ENCODE data around the gene RELL2. TPM values are rescaled to one million over a fixed set of nuclear protein-coding genes. Genes with fewer than 3 reads are reported as not detected.

The RELL2 gene
- polyA plus RNA-seq, 1 of the 3 experiments (the other 2 are of a cell fraction) = 15.6 TPM

- TF ChIP-seq USF2 (IDR thresholded peaks at IDR 0.05; ENCODE audit: borderline replicate concordance, low read depth, low read length) (peak; percentile 57), RAD21 (IDR thresholded peaks at IDR 0.05; ENCODE audit: low read length) (peak; percentile 74), EP300 (IDR thresholded peaks at IDR 0.05; ENCODE audit: borderline replicate concordance in 1 of 2, low read depth in 1 of 2, low read length in 1 of 2) (peak; percentile 14 to 65; a peak in 2 of 4 replicates), EZH2phosphoT487 (IDR thresholded peaks at IDR 0.05; ENCODE audit: borderline replicate concordance, low read depth) (no peak), ZBTB33 (IDR thresholded peaks at IDR 0.05; ENCODE audit: borderline replicate concordance, low read depth) (no peak), GABPA (IDR thresholded peaks at IDR 0.05; ENCODE audit: low read depth) (peak; percentile 78), NFIC (IDR thresholded peaks at IDR 0.05; ENCODE audit: borderline replicate concordance) (no peak; the same call in 1 of the 2 replicates), CHD2 (IDR thresholded peaks at IDR 0.05; ENCODE audit: low read length, partially characterized antibody) (peak; percentile 93), MXI1 (IDR thresholded peaks at IDR 0.05; ENCODE audit: low read depth, low read length) (peak; percentile 100), RXRA (IDR thresholded peaks at IDR 0.05; ENCODE audit: borderline replicate concordance, low read depth) (no peak), RCOR1 (IDR thresholded peaks at IDR 0.05; ENCODE audit: low read length) (peak; percentile 37; the same call in 1 of the 2 replicates), TCF12 (IDR thresholded peaks at IDR 0.05) (peak; percentile 12; the same call in 1 of the 2 replicates), FOSL2 (IDR thresholded peaks at IDR 0.05; ENCODE audit: borderline replicate concordance, low read depth) (peak; percentile 29; the same call in 1 of the 2 replicates), YY1 (IDR thresholded peaks at IDR 0.05; ENCODE audit: low read depth) (peak; percentile 73), FOXM1 (IDR thresholded peaks at IDR 0.05; ENCODE audit: low read depth) (no peak), REST (IDR thresholded peaks at IDR 0.05; ENCODE audit: low read depth, low read length) (no peak), CTCF (IDR thresholded peaks at IDR 0.05) (peak; percentile 95), SMC3 (IDR thresholded peaks at IDR 0.05; ENCODE audit: low read depth, low read length) (peak; percentile 95), FOXJ3 (CRISPR knock-in tag; IDR thresholded peaks at IDR 0.05) (no peak), TEAD4 (IDR thresholded peaks at IDR 0.05; ENCODE audit: borderline replicate concordance, insufficient read depth) (no peak)
Measured at GRCh38 chr5:141618804-141619554, 17.8 kb upstream of the RELL2 start, which contains the start of gene DIAPH1 (continued).

All from SK-N-SH (cell line).